Kidney (tissue), 14 donors: Measurements from ENCODE around the gene TFF1. TPM values are rescaled to one million over a fixed set of nuclear protein-coding genes. Genes with fewer than 3 reads are reported as not detected.

Source experiments
- DNase-seq, 5 donors: peaks; one replicate each; pipeline ENCODE4 v3.0.0-alpha.2; 2013 to 2020
- FAIRE-seq: peaks from 2 replicates; lab custom pipeline; 2012; peaks lifted over from hg19 to GRCh38; lab: Jason Lieb, UNC
- H3K27ac ChIP-seq, 2 donors: one replicate each; pipeline ENCODE4 v1.7.0; 2013; ENCODE audit warnings: low read depth in 2 of 2, low read length in 2 of 2, inconsistent platforms in 1 of 2
- H3K27me3 ChIP-seq: one replicate; pipeline ENCODE4 v1.7.1; 2013; ENCODE audit warnings: low read length, inconsistent platforms; ENCODE audit not compliant: control insufficient read depth, insufficient read depth
- H3K36me3 ChIP-seq, 3 donors: one replicate each; pipeline versions ENCODE4 v1.7.0 to v1.7.1; 2013; ENCODE audit warnings: low read length in 3 of 3, control low read depth in 1 of 3, inconsistent platforms in 1 of 3; ENCODE audit not compliant: insufficient read depth in 3 of 3, control insufficient read depth in 2 of 3
- H3K4me1 ChIP-seq, 3 donors: one replicate each; pipeline versions ENCODE4 v1.7.0 to v1.7.1; 2013; ENCODE audit warnings: low read length in 3 of 3, inconsistent platforms in 1 of 3, low read depth in 1 of 3; ENCODE audit not compliant: control insufficient read depth in 2 of 3, insufficient read depth in 2 of 3
- H3K4me3 ChIP-seq, 3 donors: one replicate each; pipeline versions ENCODE4 v1.7.0 to v1.8.1; 2013; ENCODE audit warnings: low read length in 3 of 3, control low read depth in 1 of 3, inconsistent platforms in 1 of 3
- H3K9ac ChIP-seq, 3 donors: one replicate each; pipeline versions ENCODE4 v1.7.0 to v1.7.1; 2013; ENCODE audit warnings: low read length in 3 of 3, control low read depth in 1 of 3, inconsistent platforms in 1 of 3
- H3K9me3 ChIP-seq, 3 donors: one replicate each; pipeline versions ENCODE4 v1.7.0 to v1.7.1; 2013; ENCODE audit warnings: low read length in 3 of 3, control low read depth in 1 of 3, inconsistent platforms in 1 of 3; ENCODE audit not compliant: control insufficient read depth in 2 of 3, insufficient read depth in 1 of 3
- CTCF ChIP-seq: IDR thresholded peaks from 3 replicates; pipeline ENCODE4 v1.5.1; 2012; ENCODE audit warnings: mild to moderate bottlenecking, moderate library complexity, borderline replicate concordance; ENCODE audit not compliant: insufficient read depth; ENCODE audit errors: extremely low read depth
- intact Hi-C: fragments of 100-400 bp; cut with DNase I; formaldehyde crosslinking; loops from one replicate; pipeline ENCODE4 v1.11.1; 2022
- polyA plus RNA-seq: library from polyadenylated mRNA; stranded (reverse); fragments of 350-450 nt; fragmentation: Illumina TruSeq; extraction: RNeasy Lipid Tissue Mini Kit (QIAGEN cat#74804); gene quantifications from one replicate; pipeline ENCODE4 v1.2.3, GENCODE V29; 2014; ENCODE audit warnings: low read depth, low replicate concordance; ENCODE audit not compliant: insufficient read depth
- total RNA-seq: library from RNA; stranded (reverse); fragmentation: NEBNext Ultra II Directional; extraction: Animal tissue kit (Norgen Biotek cat#: 25700); gene quantifications from one replicate; pipeline ENCODE4 v1.2.1, GENCODE V29; 2021
- donor health status: control.
- donor health status: control.
- donor health status: control.
- donor health status: control.
- donor health status: control.
- donor health status: DM: yes; HTN: yes; CAD: no.
- donor health status: Normal renal cell carcinoma (clear cell type).

TFF1 gene
- total and polyA plus RNA-seq, 2 donors from 2014 or later, result not detected

GRCh38 chr21:42321231-42321630, 45.1 kb downstream of the TFF1 start:
- FAIRE-seq (no peak), DNase-seq (no peak)
- no peaks in the 10 kb centered on the region for H3K27me3 ChIP-seq
- H3K9me3 ChIP-seq, result peaks cover 0 to 5% (median 0%) of the 10 kb centered on the region in 3 donors
- no peak overlapping the region for H3K27ac ChIP-seq
- H3K9ac ChIP-seq, result no peak overlapping the region
- intact Hi-C loops, result no loop called here
- H3K4me1 ChIP-seq, result no peaks in the 10 kb centered on the region
- H3K4me3 ChIP-seq, result no peak overlapping the region
- TF ChIP-seq CTCF, result no peak
- no peaks in the 10 kb centered on the region for H3K36me3 ChIP-seq

- H3K27me3 ChIP-seq, result no peaks in the 10 kb centered on the region
- no peaks in the 10 kb centered on the region for H3K4me1 ChIP-seq
- intact Hi-C loops, result no loop called here
- no peak for TF ChIP-seq CTCF
- H3K4me3 ChIP-seq, result no peak overlapping the region
- FAIRE-seq (no peak), DNase-seq (peak in 1 of 5 donors; percentile 58)
- H3K36me3 ChIP-seq, result no peaks in the 10 kb centered on the region
- H3K27ac ChIP-seq, result no peak overlapping the region
- no peak overlapping the region for H3K9ac ChIP-seq
- H3K9me3 ChIP-seq, result peaks cover 0 to 5% (median 0%) of the 10 kb centered on the region in 3 donors
Measured at GRCh38 chr21:42320791-42321190, 45.5 kb downstream of the TFF1 start.

- Histone ChIP-seq H3K9ac (no peak overlapping the region), H3K4me1 (no peaks in the 10 kb centered on the region), H3K9me3 (no peaks in the 10 kb centered on the region), H3K36me3 (no peaks in the 10 kb centered on the region), H3K27ac (no peak overlapping the region), H3K27me3 (no peaks in the 10 kb centered on the region), H3K4me3 (no peak overlapping the region)
- intact Hi-C loops, result no loop called here
- peak in 2 of 5 donors; percentile 30 to 45 for DNase-seq
- no peak for TF ChIP-seq CTCF
- FAIRE-seq, result no peak
Measured at GRCh38 chr21:42319851-42320572, 46.3 kb downstream of the TFF1 start.

GRCh38 chr21:42319376-42319775, 47.0 kb downstream of the TFF1 start:
- H3K9me3 ChIP-seq, result no peaks in the 10 kb centered on the region
- no peak overlapping the region for H3K4me3 ChIP-seq
- H3K36me3 ChIP-seq, result no peaks in the 10 kb centered on the region
- H3K9ac ChIP-seq, result no peak overlapping the region
- H3K4me1 ChIP-seq, result no peaks in the 10 kb centered on the region
- no peak overlapping the region for H3K27ac ChIP-seq
- DNase-seq, result peak in 2 of 5 donors; percentile 23 to 71
- no peak for FAIRE-seq
- intact Hi-C loops, result no loop called here
- no peak for TF ChIP-seq CTCF
- H3K27me3 ChIP-seq, result no peaks in the 10 kb centered on the region
